ENCODE measurements around the gene SNF8.

SNF8 gene

DNA sequence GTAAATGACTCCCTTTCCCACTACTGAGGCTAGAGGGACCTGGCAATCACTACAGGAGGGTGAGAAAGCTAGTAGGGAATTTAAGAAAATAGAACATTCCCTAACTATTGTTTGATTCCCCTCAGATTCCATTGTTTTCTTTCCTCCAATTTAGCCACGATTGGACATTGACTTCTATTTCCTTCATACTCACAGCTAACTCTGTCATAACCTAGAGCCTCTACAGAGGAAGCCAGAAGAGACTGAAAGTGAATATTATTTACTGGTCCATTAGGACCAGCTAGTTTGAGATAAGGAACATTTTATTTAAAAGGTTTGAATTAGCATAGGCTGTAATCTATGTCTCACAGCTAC is 14.9 kb downstream of the SNF8 start (continued):
- TF ChIP-seq, protein P1, sequence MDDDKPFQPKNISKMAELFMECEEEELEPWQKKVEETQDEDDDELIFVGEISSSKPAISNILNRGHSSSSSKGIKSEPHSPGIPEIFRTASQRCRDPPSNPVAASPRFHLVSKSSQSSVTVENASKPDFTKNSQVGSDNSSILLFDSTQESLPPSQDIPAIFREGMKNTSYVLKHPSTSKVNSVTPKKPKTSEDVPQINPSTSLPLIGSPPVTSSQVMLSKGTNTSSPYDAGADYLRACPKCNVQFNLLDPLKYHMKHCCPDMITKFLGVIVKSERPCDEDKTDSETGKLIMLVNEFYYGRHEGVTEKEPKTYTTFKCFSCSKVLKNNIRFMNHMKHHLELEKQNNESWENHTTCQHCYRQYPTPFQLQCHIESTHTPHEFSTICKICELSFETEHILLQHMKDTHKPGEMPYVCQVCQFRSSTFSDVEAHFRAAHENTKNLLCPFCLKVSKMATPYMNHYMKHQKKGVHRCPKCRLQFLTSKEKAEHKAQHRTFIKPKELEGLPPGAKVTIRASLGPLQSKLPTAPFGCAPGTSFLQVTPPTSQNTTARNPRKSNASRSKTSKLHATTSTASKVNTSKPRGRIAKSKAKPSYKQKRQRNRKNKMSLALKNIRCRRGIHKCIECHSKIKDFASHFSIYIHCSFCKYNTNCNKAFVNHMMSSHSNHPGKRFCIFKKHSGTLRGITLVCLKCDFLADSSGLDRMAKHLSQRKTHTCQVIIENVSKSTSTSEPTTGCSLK (tag by site-specific recombination; IDR thresholded peaks at IDR 0.05) = no peak

DNA sequence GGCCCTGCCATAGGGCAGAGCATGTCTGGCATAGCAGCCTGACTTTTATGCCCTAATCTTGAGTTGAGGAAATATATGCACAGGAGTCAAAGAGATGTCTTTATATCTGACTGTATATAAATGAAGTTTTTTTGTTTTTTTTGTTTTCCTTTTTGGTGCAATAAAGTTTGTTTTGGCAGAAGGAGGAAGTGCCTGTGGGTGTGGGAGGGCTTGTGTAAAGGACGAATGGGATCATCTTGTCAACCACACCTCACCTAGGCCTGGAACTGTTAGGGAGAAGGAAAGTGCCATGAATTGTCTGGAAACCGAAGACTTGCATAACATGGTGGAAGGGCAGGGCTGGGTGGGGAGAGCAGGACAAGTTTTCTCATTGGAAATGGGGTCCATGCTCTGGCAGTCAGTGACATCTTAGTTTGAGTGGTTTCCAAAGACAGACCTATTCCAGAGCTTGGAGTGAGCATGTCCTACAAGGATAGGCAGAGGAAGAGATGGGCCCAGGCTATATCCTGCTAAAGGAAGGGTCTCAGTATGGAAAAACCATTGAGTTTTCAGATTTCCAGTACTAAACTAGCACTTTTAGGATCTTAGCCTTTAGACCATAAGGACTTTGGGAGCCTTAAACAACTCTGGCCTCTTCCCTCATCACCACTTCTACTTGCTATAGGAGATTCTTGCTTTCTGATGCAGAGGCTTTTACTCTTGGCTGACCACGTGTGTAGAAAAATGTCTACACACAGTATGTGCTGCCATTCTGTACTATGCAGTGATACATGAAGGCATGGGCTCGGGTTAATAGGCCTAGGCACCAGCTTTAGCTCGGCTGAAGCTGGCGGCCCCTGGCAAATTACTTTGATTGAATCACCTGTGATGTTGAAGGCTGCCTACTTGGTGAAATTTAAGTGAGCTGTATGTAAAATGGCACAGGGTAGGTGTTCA is 15.5 kb downstream of the SNF8 start:
- peak overlapping the region; percentile 52 for H3K27ac ChIP-seq (ENCODE audit: extremely low read depth, low read depth, low read length)
- no peak overlapping the region for H3K4me3 ChIP-seq (ENCODE audit: low read depth, low read length)
- H3K4me1 ChIP-seq (ENCODE audit: control insufficient read depth, insufficient read depth, low read length) = peaks cover 3% of the 10 kb centered on the region; the same call in 1 of the 2 replicates
- peaks cover 81 to 99% of the 10 kb centered on the region in 2 experiments for H3K36me3 ChIP-seq (ENCODE audit: control insufficient read depth in 2 of 2, insufficient read depth in 1 of 2, low read length in 2 of 2)
- ChIA-PET POLR2A (interaction anchor here (0.9 to 3.5 kb wide), 10 partner anchors 9 to 104 kb away, joined by 3 to 22 read pairs (median 4); partner anchors contain the start of genes ATP5MC1 and SNF8), CTCF (interaction anchor here (0.6 to 1.7 kb wide), 6 partner anchors 25 to 483 kb away, joined by 3 to 9 read pairs (median 3); no protein-coding TSS in a partner anchor)
- H3K9me3 ChIP-seq (ENCODE audit: control insufficient read depth, insufficient read depth, low read depth, low read length) = no peaks in the 10 kb centered on the region
- TF ChIP-seq ZNF664 (tag by site-specific recombination; IDR thresholded peaks at IDR 0.05) (0 out of 2 replicates have a peak, but pooled peaks have one; percentile 11), ZBTB20 (tag by site-specific recombination; IDR thresholded peaks at IDR 0.05) (no peak)

DNA sequence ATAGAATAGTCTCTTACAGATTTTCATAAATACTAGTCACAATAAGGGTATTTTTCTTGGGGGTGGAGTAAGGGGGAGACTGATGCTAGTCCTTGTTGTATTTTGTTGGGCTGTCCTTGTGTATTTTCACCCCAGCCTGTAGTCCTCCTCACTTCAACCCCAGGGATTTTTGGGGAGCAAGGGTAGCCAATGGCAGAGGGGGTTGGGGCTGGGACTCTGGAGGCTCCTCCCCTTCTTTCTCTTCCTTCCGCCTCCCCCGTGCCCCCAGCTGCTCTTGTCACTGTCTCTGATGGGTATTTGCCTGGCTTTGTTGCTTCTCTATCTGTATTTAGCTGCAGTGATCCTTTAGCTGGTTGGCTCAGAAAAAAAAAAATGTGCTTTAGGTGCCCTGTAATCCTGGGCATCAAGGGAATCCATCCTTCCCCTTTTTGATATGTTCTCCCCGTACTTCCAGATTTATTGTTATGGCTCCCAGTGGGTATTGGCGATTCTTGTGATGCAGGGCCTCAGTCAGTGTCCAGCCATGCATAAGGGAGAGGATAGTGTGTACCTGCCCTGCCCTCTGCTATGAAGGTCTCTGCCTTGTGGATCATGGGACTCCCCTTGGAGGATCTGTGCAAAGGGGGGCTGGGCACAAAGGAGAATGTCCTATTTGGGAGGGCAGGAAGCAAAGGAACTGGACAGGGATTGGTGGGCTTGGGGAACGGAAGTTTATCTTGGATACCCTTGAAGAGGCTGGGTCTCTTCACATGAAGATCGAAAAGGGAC is 16.5 kb downstream of the SNF8 start:
- Histone ChIP-seq H3K36me3 (ENCODE audit: control insufficient read depth in 2 of 2, insufficient read depth in 1 of 2, low read length in 2 of 2) (peaks cover 82 to 99% of the 10 kb centered on the region in 2 experiments), H3K4me1 (ENCODE audit: control insufficient read depth, insufficient read depth, low read length) (peaks cover 3% of the 10 kb centered on the region; the same call in 1 of the 2 replicates), H3K4me3 (ENCODE audit: low read depth, low read length) (no peak overlapping the region), H3K9me3 (ENCODE audit: control insufficient read depth, insufficient read depth, low read depth, low read length) (no peaks in the 10 kb centered on the region), H3K27ac (ENCODE audit: extremely low read depth, low read depth, low read length) (peak overlapping the region; percentile 35; the same call in 1 of the 2 replicates)
- TF ChIP-seq ZNF585B (tag by site-specific recombination; IDR thresholded peaks at IDR 0.05) (no peak), TRIM28 (IDR thresholded peaks at IDR 0.05; ENCODE audit: borderline replicate concordance, low read length) (no peak), ZNF341 (tag by site-specific recombination; IDR thresholded peaks at IDR 0.05; ENCODE audit: low read depth) (0 out of 2 replicates have a peak, but pooled peaks have one; percentile 30), HOXC10 (CRISPR knock-in tag; IDR thresholded peaks at IDR 0.05) (no peak), ZNF629 (tag by site-specific recombination; IDR thresholded peaks at IDR 0.05) (no peak), ZNF423 (tag by site-specific recombination; IDR thresholded peaks at IDR 0.05) (no peak), ZNF596 (tag by site-specific recombination; IDR thresholded peaks at IDR 0.05) (no peak), ZNF701 (tag by site-specific recombination; IDR thresholded peaks at IDR 0.05) (no peak)
- TF ChIP-seq, protein P2, sequence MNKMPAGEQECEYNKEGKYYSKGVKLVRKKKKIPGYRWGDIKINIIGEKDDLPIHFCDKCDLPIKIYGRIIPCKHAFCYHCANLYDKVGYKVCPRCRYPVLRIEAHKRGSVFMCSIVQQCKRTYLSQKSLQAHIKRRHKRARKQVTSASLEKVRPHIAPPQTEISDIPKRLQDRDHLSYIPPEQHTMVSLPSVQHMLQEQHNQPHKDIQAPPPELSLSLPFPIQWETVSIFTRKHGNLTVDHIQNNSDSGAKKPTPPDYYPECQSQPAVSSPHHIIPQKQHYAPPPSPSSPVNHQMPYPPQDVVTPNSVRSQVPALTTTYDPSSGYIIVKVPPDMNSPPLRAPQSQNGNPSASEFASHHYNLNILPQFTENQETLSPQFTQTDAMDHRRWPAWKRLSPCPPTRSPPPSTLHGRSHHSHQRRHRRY (tag by site-specific recombination; IDR thresholded peaks at IDR 0.05) = no peak
- POLR2A ChIA-PET = interaction anchor here (1.5 to 3.5 kb wide), 3 partner anchors 12 to 44 kb away, joined by 4 to 14 read pairs (median 4); no protein-coding TSS in a partner anchor
- CTCF ChIA-PET = interaction anchor here (0.7 to 1.6 kb wide), 2 partner anchors 43 to 101 kb away, joined by 3 read pairs; no protein-coding TSS in a partner anchor

DNA sequence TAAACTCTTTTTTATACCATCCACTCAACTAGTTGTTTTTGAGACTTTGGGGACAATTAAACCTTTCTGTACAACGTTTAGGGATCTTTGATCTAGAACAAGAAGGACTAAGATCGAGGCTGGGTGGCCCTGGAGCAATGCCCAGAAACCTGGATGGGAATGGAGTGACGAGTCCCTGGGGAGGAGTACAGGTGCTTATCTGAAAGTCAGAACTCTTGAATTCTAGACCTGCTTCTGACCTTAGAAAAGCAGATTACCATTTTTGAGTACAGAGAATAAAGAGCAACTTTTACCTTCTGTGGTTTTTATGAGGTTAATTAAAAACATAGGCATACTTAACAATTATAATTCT is 18.7 kb downstream of the SNF8 start:
- CTCF ChIA-PET = no interaction called here
- POLR2A ChIA-PET = interaction anchor here (1.4 kb wide), 1 partner anchor 19 kb away, joined by 3 read pairs; the partner anchor contains the start of gene SNF8
- TF ChIP-seq ZNF138 (tag by site-specific recombination; IDR thresholded peaks at IDR 0.05; ENCODE audit: borderline replicate concordance) (no peak), ZNF274 (IDR thresholded peaks at IDR 0.05; ENCODE audit: low read length) (no peak), ZNF274 (tag by site-specific recombination; IDR thresholded peaks at IDR 0.05; ENCODE audit: borderline replicate concordance) (no peak), ZNF768 (tag by site-specific recombination; IDR thresholded peaks at IDR 0.05) (no peak), ZNF169 (tag by site-specific recombination; IDR thresholded peaks at IDR 0.05) (no peak)
- TF ChIP-seq, protein P1 (tag by site-specific recombination; IDR thresholded peaks at IDR 0.05) = no peak
- TF ChIP-seq, protein P3, sequence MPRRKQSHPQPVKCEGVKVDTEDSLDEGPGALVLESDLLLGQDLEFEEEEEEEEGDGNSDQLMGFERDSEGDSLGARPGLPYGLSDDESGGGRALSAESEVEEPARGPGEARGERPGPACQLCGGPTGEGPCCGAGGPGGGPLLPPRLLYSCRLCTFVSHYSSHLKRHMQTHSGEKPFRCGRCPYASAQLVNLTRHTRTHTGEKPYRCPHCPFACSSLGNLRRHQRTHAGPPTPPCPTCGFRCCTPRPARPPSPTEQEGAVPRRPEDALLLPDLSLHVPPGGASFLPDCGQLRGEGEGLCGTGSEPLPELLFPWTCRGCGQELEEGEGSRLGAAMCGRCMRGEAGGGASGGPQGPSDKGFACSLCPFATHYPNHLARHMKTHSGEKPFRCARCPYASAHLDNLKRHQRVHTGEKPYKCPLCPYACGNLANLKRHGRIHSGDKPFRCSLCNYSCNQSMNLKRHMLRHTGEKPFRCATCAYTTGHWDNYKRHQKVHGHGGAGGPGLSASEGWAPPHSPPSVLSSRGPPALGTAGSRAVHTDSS (tag by site-specific recombination; IDR thresholded peaks at IDR 0.05) = no peak
- Histone ChIP-seq H3K4me1 (ENCODE audit: control insufficient read depth, insufficient read depth, low read length) (peaks cover 3% of the 10 kb centered on the region; the same call in 1 of the 2 replicates), H3K27ac (ENCODE audit: extremely low read depth, low read depth, low read length) (no peak overlapping the region), H3K4me3 (ENCODE audit: low read depth, low read length) (no peak overlapping the region), H3K9me3 (ENCODE audit: control insufficient read depth, insufficient read depth, low read depth, low read length) (no peaks in the 10 kb centered on the region), H3K36me3 (ENCODE audit: control insufficient read depth in 2 of 2, insufficient read depth in 1 of 2, low read length in 2 of 2) (peaks cover 88 to 97% of the 10 kb centered on the region in 2 experiments)

Measured in HEK293 (cell line).